Lung (tissue), 12 donors: ENCODE measurements around the gene ASPHD1. TPM values are rescaled to one million over a fixed set of nuclear protein-coding genes. Genes with fewer than 3 reads are reported as not detected.
"Not testable (repeated sequence)": the region's sequence is repeated elsewhere in the genome, so short reads cannot be mapped to it uniquely, and the experiment has no call there.

Experiments
- ATAC-seq: fragments of 200-7000 bp; cut with Tn5 transposase; one replicate; pipeline ENCODE4 v1.9.1; 2020; ENCODE audit warnings: moderate number of reproducible peaks; ENCODE audit not compliant: insufficient read depth, low FRiP score
- DNase-seq, 3 donors: peaks; one replicate each; pipeline ENCODE4 v3.0.0-alpha.2; 2013 to 2017
- H3K27ac ChIP-seq, 2 donors: one replicate each; pipeline ENCODE4 v1.5.1; 2013; ENCODE audit warnings: mild to moderate bottlenecking in 2 of 2, moderate library complexity in 2 of 2, control low read depth in 1 of 2, inconsistent platforms in 1 of 2, low read depth in 1 of 2, low read length in 1 of 2
- H3K27me3 ChIP-seq, 3 donors: one replicate each; pipeline ENCODE4 v1.5.1; 2013; ENCODE audit warnings: low read length in 2 of 3; ENCODE audit not compliant: control insufficient read depth in 3 of 3, insufficient read depth in 3 of 3
- H3K36me3 ChIP-seq, 4 donors: one replicate each; pipeline ENCODE4 v1.5.1; 2013; ENCODE audit warnings: low read length in 4 of 4, mild to moderate bottlenecking in 1 of 4, moderate library complexity in 1 of 4; ENCODE audit not compliant: control insufficient read depth in 4 of 4, insufficient read depth in 4 of 4
- H3K4me1 ChIP-seq, 5 donors: one replicate each; pipeline ENCODE4 v1.5.1; 2013; ENCODE audit warnings: low read length in 5 of 5, mild to moderate bottlenecking in 2 of 5, moderate library complexity in 1 of 5; ENCODE audit not compliant: control insufficient read depth in 5 of 5, insufficient read depth in 5 of 5
- H3K4me3 ChIP-seq: one replicate; pipeline ENCODE4 v1.5.1; 2013; ENCODE audit warnings: mild to moderate bottlenecking, control low read depth, moderate library complexity
- H3K9ac ChIP-seq, 2 donors: one replicate each; pipeline ENCODE4 v1.5.1; 2013; ENCODE audit warnings: low read length in 2 of 2, control low read depth in 1 of 2; ENCODE audit not compliant: insufficient read depth in 1 of 2
- H3K9me3 ChIP-seq, 4 donors: one replicate each; pipeline ENCODE4 v1.5.1; 2013; ENCODE audit warnings: low read length in 3 of 4, mild to moderate bottlenecking in 1 of 4, moderate library complexity in 1 of 4; ENCODE audit not compliant: control insufficient read depth in 4 of 4, insufficient read depth in 3 of 4
- CTCF ChIP-seq: IDR thresholded peaks from 2 replicates; pipeline ENCODE4 v1.5.1; 2012; ENCODE audit warnings: mild to moderate bottlenecking; ENCODE audit errors: control extremely low read depth, extremely low read depth
- WGBS, 2 donors: extraction: QIAGEN DNeasy Blood & Tissue Kit; methylation state at CpG; one replicate each; pipeline ENCODE4 v1.1.7; 2013; 5-methylcytosine and 5-hydroxymethylcytosine counted together
- polyA plus RNA-seq, 2 donors: library from polyadenylated mRNA; stranded (reverse); fragments of 200-250 nt; gene quantifications; one replicate each; pipeline ENCODE4 v1.2.1, GENCODE V29; 2013
- total RNA-seq, 2 donors: library from RNA; depleted of rRNA in 1 of 2; stranded (reverse); fragments of >200 nt in 1 of 2; gene quantifications; one replicate each; pipeline ENCODE4 v1.2.1, GENCODE V29; 2014 to 2021
- donor health status: control.
- donor health status: control.
- donor health status: Bipolar disorder and iron deficiency.
- donor health status: healthy.
- donor health status: DM: yes; HTN: yes; CAD: no.

ASPHD1 gene
- total and polyA plus RNA-seq, 4 donors: 0.34 to 4.3 (median 3.7) TPM

GRCh38 chr16:29925781-29926710, 25.8 kb downstream of the ASPHD1 start, which contains the start of gene KCTD13:
Gene KCTD13, minus strand, starts transcription at chr16:29926226. Its CDS starts 193 bp downstream, at chr16:29926033.
- Histone ChIP-seq H3K9me3 (no peaks in the 10 kb centered on the region), H3K4me3 (peak within 1 kb of the TSS; percentile 99), H3K27ac (peak within 1 kb of the TSS; percentile 71 to 92), H3K4me1 (peaks cover 0 to 15% (median 8%) of the 10 kb centered on the region in 5 donors), H3K27me3 (no peaks in the 10 kb centered on the region), H3K36me3 (peaks cover 0 to 16% (median 2%) of the 10 kb centered on the region in 4 donors), H3K9ac (peak within 1 kb of the TSS; percentile 53 to 90)
- peak; percentile 96 for ATAC-seq
- TF ChIP-seq CTCF: no peak
- 0% methylated on average over 87 to 89 of the region's 89 CpGs for WGBS, 2 donors
- DNase-seq: peak; percentile 91 to 95 (median 92)

- Histone ChIP-seq H3K4me1 (peaks cover 0 to 15% (median 8%) of the 10 kb centered on the region in 5 donors), H3K9me3 (no peaks in the 10 kb centered on the region), H3K4me3 (peak overlapping the region; percentile 99), H3K27me3 (no peaks in the 10 kb centered on the region), H3K9ac (peak overlapping the region; percentile 53 to 90), H3K36me3 (peaks cover 0 to 13% (median 2%) of the 10 kb centered on the region in 4 donors), H3K27ac (peak overlapping the region; percentile 71 to 92)
- DNase-seq (peak; percentile 29 to 65 (median 53)), ATAC-seq (peak; percentile 7)
- TF ChIP-seq CTCF: no peak
- WGBS, 2 donors: 5 to 9% methylated on average over 12 of the region's 12 CpGs
These were observed 26.4 kb downstream of the ASPHD1 start for GRCh38 chr16:29926711-29927052.

- Histone ChIP-seq H3K27ac (peak overlapping the region; percentile 34 to 71), H3K9me3 (no peaks in the 10 kb centered on the region), H3K4me1 (peaks cover 0 to 15% (median 8%) of the 10 kb centered on the region in 5 donors), H3K9ac (peak overlapping the region; percentile 37 to 90), H3K36me3 (peaks cover 0 to 11% (median 2%) of the 10 kb centered on the region in 4 donors), H3K4me3 (no peak overlapping the region), H3K27me3 (no peaks in the 10 kb centered on the region)
- ATAC-seq (no peak), DNase-seq (peak in 1 of 3 donors; percentile 5)
- WGBS, 2 donors: 69 to 75% methylated on average over 12 of the region's 12 CpGs
- no peak for TF ChIP-seq CTCF
These were observed 27.0 kb downstream of the ASPHD1 start for GRCh38 chr16:29927070-29927905.

- not testable (repeated sequence) for H3K4me3 ChIP-seq, H3K4me1 ChIP-seq, H3K9me3 ChIP-seq, H3K9ac ChIP-seq, H3K27me3 ChIP-seq, H3K36me3 ChIP-seq, DNase-seq, ATAC-seq, H3K27ac ChIP-seq
- 65 to 85% methylated on average over 2 of the region's 2 CpGs for WGBS, 2 donors
These were observed 31.5 kb downstream of the ASPHD1 start for GRCh38 chr16:29931750-29932149.
